ENCODE data around the gene STEAP1B. TPM values are rescaled to one million over a fixed set of nuclear protein-coding genes. Genes with fewer than 3 reads are reported as not detected.
"Not testable (repeated sequence)": the region's sequence is repeated elsewhere in the genome, so short reads cannot be mapped to it uniquely, and the experiment has no call there.

The STEAP1B gene
- total and polyA plus RNA-seq, 2 donors (not counting 3 experiments of a cell fraction or from before 2014, with no cell fraction given) = 32.2 to 46.1 TPM

- H2AFZ ChIP-seq (ENCODE audit: low read depth, low read length) = not testable (repeated sequence)
Observed at GRCh38 chr7:22507320-22507719, 7.3 kb upstream of the STEAP1B start.

DNA sequence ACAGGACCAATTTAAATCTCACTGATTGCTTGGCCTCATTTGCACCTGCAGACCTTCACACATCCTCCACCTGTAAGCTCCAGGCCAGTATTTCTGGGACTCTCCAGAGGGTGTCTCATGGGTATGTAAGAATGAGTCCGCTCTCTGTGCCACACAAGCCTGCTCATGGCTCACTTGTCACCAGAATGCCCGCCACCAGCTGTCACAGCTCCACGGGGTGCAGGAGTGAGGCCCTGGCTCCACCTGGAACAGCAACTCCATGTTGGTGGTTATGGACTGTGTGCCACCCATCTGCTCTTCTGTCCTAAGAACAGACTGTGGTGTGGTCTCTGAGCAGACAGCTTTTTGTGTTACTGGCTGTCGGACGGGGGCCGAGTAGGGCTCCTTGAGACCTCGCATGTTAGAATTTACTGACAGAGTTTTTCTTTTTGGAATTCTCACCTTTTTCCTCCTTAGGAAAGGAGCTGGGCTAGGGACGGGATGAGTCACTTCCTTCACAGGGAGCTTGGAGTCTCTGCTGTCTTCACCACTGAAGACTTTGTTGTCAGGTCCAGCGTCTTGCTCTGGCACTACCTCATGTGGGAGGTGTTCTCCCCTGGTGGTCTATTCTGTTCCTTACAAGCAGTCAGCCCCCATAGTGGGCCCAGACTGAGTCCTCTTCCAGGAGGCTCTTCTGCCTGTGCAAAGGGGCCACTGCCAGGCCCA, 6.5 kb upstream of the STEAP1B start:
- H3K4me1 ChIP-seq (ENCODE audit: control insufficient read depth, extremely low read depth, insufficient read depth, low read length); CTCF ChIA-PET; DNase-seq (ENCODE audit: low read depth, low spot score): not testable (repeated sequence)

More at GRCh38 chr7:22507320-22507719, 7.3 kb upstream of the STEAP1B start:
- FAIRE-seq; POLR2A ChIA-PET; H3K4me3 ChIP-seq (replicated peaks in 1 of 3; ENCODE audit: insufficient read depth in 1 of 3, low read depth in 1 of 3, low read length in 3 of 3); H3K27ac ChIP-seq (ENCODE audit: insufficient read depth, low read depth, low read length); H3K9me1 ChIP-seq (replicated peaks; ENCODE audit: control insufficient read depth, extremely low read depth, insufficient read depth, low read length); H3K4me1 ChIP-seq (ENCODE audit: control insufficient read depth, extremely low read depth, insufficient read depth, low read length); H3K9ac ChIP-seq (replicated peaks; ENCODE audit: extremely low read depth, insufficient read depth, low read length); H3K27me3 ChIP-seq (ENCODE audit: control insufficient read depth in 2 of 2, insufficient read depth in 2 of 2, low read length in 2 of 2); CTCF ChIA-PET; H4K20me1 ChIP-seq (replicated peaks; ENCODE audit: control insufficient read depth, extremely low read depth, insufficient read depth, low read length); H3K4me2 ChIP-seq (ENCODE audit: insufficient read depth, low read length); H3K79me2 ChIP-seq (ENCODE audit: control insufficient read depth, insufficient read depth, low read length); H3K9me3 ChIP-seq (replicated peaks; ENCODE audit: control insufficient read depth, insufficient read depth, low read length); BruUV-seq (replicated peaks); DNase-seq (ENCODE audit: low read depth, low spot score); H3K36me3 ChIP-seq (ENCODE audit: control insufficient read depth in 2 of 2, extremely low read depth in 1 of 2, insufficient read depth in 2 of 2, low read length in 2 of 2); dilution Hi-C loops (cut with MboI; ENCODE audit: extremely low pct_ligation_motif_present, low sequenced_read_pairs): not testable (repeated sequence)
- intact Hi-C loops (cut with micrococcal nuclease) = loop anchor here (10.0 kb wide), 1 partner anchor 1723 kb away; the partner anchor contains the start of gene SP8

More for the DNA sequence above, 6.5 kb upstream of the STEAP1B start:
- H3K4me2 ChIP-seq (ENCODE audit: insufficient read depth, low read length); H3K4me3 ChIP-seq (replicated peaks in 1 of 3; ENCODE audit: insufficient read depth in 1 of 3, low read depth in 1 of 3, low read length in 3 of 3); POLR2A ChIA-PET; dilution Hi-C loops (cut with MboI; ENCODE audit: extremely low pct_ligation_motif_present, low sequenced_read_pairs); H3K9ac ChIP-seq (replicated peaks; ENCODE audit: extremely low read depth, insufficient read depth, low read length); FAIRE-seq; H3K36me3 ChIP-seq (ENCODE audit: control insufficient read depth in 2 of 2, extremely low read depth in 1 of 2, insufficient read depth in 2 of 2, low read length in 2 of 2); H3K9me3 ChIP-seq (replicated peaks; ENCODE audit: control insufficient read depth, insufficient read depth, low read length); H3K27me3 ChIP-seq (ENCODE audit: control insufficient read depth in 2 of 2, insufficient read depth in 2 of 2, low read length in 2 of 2); H3K79me2 ChIP-seq (ENCODE audit: control insufficient read depth, insufficient read depth, low read length); BruUV-seq (replicated peaks); H3K27ac ChIP-seq (ENCODE audit: insufficient read depth, low read depth, low read length); H4K20me1 ChIP-seq (replicated peaks; ENCODE audit: control insufficient read depth, extremely low read depth, insufficient read depth, low read length); H3K9me1 ChIP-seq (replicated peaks; ENCODE audit: control insufficient read depth, extremely low read depth, insufficient read depth, low read length); H2AFZ ChIP-seq (ENCODE audit: low read depth, low read length): not testable (repeated sequence)
- intact Hi-C loops (cut with micrococcal nuclease) = loop anchor here (10.0 kb wide), 1 partner anchor 1722 kb away; the partner anchor contains the start of gene SP8
